GM12892 (cell line): Measurements from ENCODE around the gene SRSF8.

Experiments
- POLR2AphosphoS5 ChIP-seq: IDR thresholded peaks from 2 replicates; pipeline ENCODE4 v1.6.1; 2011; ENCODE audit warnings: low read depth, low read length, control low read depth
- TAF1 ChIP-seq: IDR thresholded peaks from 2 replicates; pipeline ENCODE4 v1.6.1; 2011; ENCODE audit warnings: low read depth, mild to moderate bottlenecking, control low read depth, low read length, borderline replicate concordance

- TF ChIP-seq POLR2AphosphoS5 (no peak), TAF1 (no peak)
Measured at GRCh38 chr11:95100856-95101507, 34.3 kb downstream of the SRSF8 start.
